ENCODE results near the gene SRSF11.

The SRSF11 gene

GRCh38 chr1:70239940-70240339, 18.8 kb downstream of the SRSF11 start:
- no peak for TF ChIP-seq PATZ1 (CRISPR knock-in tag; IDR thresholded peaks at IDR 0.05; ENCODE audit: borderline replicate concordance)
- no peak for TF ChIP-seq ZNF8 (CRISPR knock-in tag; IDR thresholded peaks at IDR 0.05)
- TF ChIP-seq CSDC2 (CRISPR knock-in tag; IDR thresholded peaks at IDR 0.05): no peak
- TF ChIP-seq ZC3H10 (CRISPR knock-in tag; IDR thresholded peaks at IDR 0.05): no peak
- TF ChIP-seq TSHZ2 (CRISPR knock-in tag; IDR thresholded peaks at IDR 0.05): no peak
- no peak for TF ChIP-seq BACH2 (CRISPR knock-in tag; IDR thresholded peaks at IDR 0.05; ENCODE audit: borderline replicate concordance)
- TF ChIP-seq ISL1 (CRISPR knock-in tag; IDR thresholded peaks at IDR 0.05): peak; percentile 69
- ATAC-seq: no peak

- TF ChIP-seq TCF4 (CRISPR knock-in tag; IDR thresholded peaks at IDR 0.05; ENCODE audit: borderline replicate concordance) (peak; percentile 68), ESRRG (CRISPR knock-in tag; IDR thresholded peaks at IDR 0.05) (no peak), TSHZ2 (CRISPR knock-in tag; IDR thresholded peaks at IDR 0.05) (0 out of 2 replicates have a peak, but pooled peaks have one; percentile 25), ISL1 (CRISPR knock-in tag; IDR thresholded peaks at IDR 0.05) (peak; percentile 88), ZNF70 (CRISPR knock-in tag; IDR thresholded peaks at IDR 0.05) (no peak), ZC3H10 (CRISPR knock-in tag; IDR thresholded peaks at IDR 0.05) (peak; percentile 81; the same call in 1 of the 2 replicates)
- peak; percentile 52 for ATAC-seq
These were observed 25.9 kb downstream of the SRSF11 start for GRCh38 chr1:70247122-70247521.

DNA sequence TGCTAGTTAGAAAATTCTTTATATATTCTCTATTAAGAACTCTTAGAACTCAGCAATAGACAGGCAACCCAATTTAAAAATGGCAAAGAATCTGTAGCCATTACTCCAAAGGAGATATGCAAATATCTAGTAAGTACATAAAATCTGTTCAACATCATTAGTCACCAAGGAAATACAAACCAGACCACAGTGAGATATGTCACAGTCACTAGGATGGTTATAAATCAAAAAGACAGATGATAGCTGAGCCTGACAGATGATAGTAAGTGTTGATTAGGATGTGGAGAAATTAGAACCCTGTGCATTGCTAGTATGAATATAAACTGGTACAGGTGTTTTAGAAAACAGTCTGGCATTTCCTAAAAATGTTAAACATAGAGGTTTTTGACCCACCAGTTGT, 26.6 kb downstream of the SRSF11 start:
- TF ChIP-seq GLIS3 (CRISPR knock-in tag; IDR thresholded peaks at IDR 0.05) (no peak), CSDC2 (CRISPR knock-in tag; IDR thresholded peaks at IDR 0.05) (no peak), RARB (CRISPR knock-in tag; IDR thresholded peaks at IDR 0.05) (no peak), TSHZ2 (CRISPR knock-in tag; IDR thresholded peaks at IDR 0.05) (no peak), ZNF70 (CRISPR knock-in tag; IDR thresholded peaks at IDR 0.05) (no peak), SNAI2 (CRISPR knock-in tag; IDR thresholded peaks at IDR 0.05) (no peak), ZC3H10 (CRISPR knock-in tag; IDR thresholded peaks at IDR 0.05) (no peak), ESRRG (CRISPR knock-in tag; IDR thresholded peaks at IDR 0.05) (no peak), ISL1 (CRISPR knock-in tag; IDR thresholded peaks at IDR 0.05) (no peak)
- TF ChIP-seq, protein P1, sequence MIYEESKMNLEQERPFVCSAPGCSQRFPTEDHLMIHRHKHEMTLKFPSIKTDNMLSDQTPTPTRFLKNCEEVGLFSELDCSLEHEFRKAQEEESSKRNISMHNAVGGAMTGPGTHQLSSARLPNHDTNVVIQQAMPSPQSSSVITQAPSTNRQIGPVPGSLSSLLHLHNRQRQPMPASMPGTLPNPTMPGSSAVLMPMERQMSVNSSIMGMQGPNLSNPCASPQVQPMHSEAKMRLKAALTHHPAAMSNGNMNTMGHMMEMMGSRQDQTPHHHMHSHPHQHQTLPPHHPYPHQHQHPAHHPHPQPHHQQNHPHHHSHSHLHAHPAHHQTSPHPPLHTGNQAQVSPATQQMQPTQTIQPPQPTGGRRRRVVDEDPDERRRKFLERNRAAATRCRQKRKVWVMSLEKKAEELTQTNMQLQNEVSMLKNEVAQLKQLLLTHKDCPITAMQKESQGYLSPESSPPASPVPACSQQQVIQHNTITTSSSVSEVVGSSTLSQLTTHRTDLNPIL (CRISPR knock-in tag; IDR thresholded peaks at IDR 0.05; ENCODE audit: low read depth): no peak
- peak; percentile 17; the same call in 1 of the 3 replicates for ATAC-seq

DNA sequence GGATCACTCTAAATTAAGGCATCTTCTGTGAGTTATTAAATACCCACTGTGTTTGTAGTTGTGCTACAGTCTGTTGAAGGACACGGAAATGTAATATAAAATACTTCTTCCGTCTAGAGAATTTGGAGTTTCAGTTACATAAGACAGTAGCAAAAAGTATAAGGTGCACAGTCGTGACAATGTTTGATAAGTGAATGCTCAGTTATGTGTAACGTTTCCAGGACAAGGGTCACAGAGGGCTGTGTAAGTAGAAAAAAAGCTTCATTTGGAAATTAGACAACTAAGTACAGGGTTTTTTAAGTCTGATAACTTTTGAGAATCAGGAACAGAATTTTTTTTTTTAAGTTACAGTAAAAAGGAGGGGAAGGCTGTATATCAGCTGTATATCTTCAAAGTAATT, 27.5 kb downstream of the SRSF11 start:
- no peak for ATAC-seq
- TF ChIP-seq GLIS3 (CRISPR knock-in tag; IDR thresholded peaks at IDR 0.05) (no peak), POU6F1 (CRISPR knock-in tag; IDR thresholded peaks at IDR 0.05; ENCODE audit: borderline replicate concordance, low read depth) (no peak), ZFP3 (CRISPR knock-in tag; IDR thresholded peaks at IDR 0.05) (no peak), ISL1 (CRISPR knock-in tag; IDR thresholded peaks at IDR 0.05) (no peak), TSHZ2 (CRISPR knock-in tag; IDR thresholded peaks at IDR 0.05) (no peak), ZC3H10 (CRISPR knock-in tag; IDR thresholded peaks at IDR 0.05) (no peak)
